Measurements from ENCODE around the gene TWSG1. TPM values are rescaled to one million over a fixed set of nuclear protein-coding genes. Genes with fewer than 3 reads are reported as not detected.
A peak's percentile ranks its signal among the peaks of the same experiment; 100 is the strongest.

Gene TWSG1
- total RNA-seq, 1 donor from 2014 or later: 37.6 TPM

DNA sequence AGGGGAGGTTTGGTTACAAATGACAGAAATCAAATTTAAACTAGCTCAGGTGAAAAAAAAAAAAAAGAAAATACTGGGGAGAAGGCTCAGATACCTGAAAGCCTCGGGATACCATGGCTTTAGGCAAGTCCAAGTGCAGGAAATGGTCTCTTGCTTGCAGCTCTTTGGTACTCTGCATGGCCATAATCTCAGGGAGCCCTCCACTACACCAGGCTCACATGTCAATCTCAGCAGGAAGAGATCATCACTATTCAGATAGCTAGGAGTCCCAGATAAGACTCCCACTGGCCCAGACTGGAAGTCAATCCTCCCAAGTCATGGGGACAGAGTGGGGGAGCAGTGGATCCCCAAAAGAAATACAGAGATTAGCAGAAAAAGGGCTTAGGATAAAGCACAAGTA lies 75.9 kb downstream of the TWSG1 start:
- H3K27me3 ChIP-seq: no peaks in the 10 kb centered on the region
- intact Hi-C loops (cut with DNase I): no loop called here
- no peaks in the 10 kb centered on the region for H3K4me1 ChIP-seq
- no peaks in the 10 kb centered on the region for H3K9me3 ChIP-seq
- DNase-seq (no peak), ATAC-seq (no peak)
- no peaks in the 10 kb centered on the region for H3K36me3 ChIP-seq
- H3K27ac ChIP-seq: no peak overlapping the region
- TF ChIP-seq, protein P1, sequence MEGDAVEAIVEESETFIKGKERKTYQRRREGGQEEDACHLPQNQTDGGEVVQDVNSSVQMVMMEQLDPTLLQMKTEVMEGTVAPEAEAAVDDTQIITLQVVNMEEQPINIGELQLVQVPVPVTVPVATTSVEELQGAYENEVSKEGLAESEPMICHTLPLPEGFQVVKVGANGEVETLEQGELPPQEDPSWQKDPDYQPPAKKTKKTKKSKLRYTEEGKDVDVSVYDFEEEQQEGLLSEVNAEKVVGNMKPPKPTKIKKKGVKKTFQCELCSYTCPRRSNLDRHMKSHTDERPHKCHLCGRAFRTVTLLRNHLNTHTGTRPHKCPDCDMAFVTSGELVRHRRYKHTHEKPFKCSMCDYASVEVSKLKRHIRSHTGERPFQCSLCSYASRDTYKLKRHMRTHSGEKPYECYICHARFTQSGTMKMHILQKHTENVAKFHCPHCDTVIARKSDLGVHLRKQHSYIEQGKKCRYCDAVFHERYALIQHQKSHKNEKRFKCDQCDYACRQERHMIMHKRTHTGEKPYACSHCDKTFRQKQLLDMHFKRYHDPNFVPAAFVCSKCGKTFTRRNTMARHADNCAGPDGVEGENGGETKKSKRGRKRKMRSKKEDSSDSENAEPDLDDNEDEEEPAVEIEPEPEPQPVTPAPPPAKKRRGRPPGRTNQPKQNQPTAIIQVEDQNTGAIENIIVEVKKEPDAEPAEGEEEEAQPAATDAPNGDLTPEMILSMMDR (IDR thresholded peaks at IDR 0.05): no peak
- H3K4me3 ChIP-seq: no peak overlapping the region

DNA sequence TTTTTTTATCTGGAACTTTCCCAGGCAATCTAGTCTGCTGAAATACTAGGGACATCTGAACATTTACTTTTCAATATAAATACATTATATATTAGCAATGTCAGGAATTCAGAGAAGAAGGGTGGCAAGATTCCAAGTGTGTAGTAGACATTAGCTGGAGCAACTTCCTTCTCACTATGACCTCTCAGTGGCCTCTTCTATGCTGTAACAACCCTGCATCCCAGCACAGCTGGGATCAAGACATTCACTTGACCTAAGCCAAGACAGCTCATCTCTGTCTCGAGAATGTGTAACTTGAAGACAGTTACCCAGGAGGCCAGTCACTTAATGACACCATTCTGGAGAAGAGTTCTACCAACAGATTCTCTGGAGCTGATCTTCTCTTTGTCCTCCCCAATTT lies 79.0 kb downstream of the TWSG1 start:
- no peak for DNase-seq
- intact Hi-C loops (cut with DNase I): no loop called here
- TF ChIP-seq, protein P1 (IDR thresholded peaks at IDR 0.05): no peak
- peak; percentile 55 for ATAC-seq
- no peaks in the 10 kb centered on the region for H3K27me3 ChIP-seq
- H3K36me3 ChIP-seq: no peaks in the 10 kb centered on the region
- H3K27ac ChIP-seq: no peak overlapping the region
- H3K4me1 ChIP-seq: peaks cover 7% of the 10 kb centered on the region
- H3K4me3 ChIP-seq: no peak overlapping the region
- H3K9me3 ChIP-seq: no peaks in the 10 kb centered on the region

DNA sequence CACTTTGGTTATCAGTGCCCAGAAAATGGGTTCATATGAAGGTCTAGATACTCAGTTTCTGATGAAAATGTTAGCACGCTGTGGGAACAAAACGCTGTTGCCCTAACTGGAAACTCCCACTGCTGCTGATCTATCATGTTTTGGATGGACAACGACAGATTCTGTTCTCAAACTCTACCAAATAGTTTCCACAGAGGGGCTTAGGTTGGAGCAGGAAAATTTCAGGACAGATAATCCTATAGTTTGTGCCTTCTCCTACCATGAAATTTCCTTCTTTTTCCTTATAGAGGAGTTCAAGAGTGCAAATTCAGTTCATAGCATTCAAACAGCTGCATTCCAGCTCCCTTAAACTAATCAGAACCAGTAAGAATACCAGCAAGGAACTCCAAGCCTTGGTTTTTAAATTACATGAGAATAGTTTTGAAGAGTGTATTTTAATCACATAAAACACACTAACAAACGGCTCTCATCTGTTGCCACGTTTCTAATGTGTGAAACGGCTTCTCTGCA lies 82.0 kb downstream of the TWSG1 start:
- TF ChIP-seq, protein P1 (IDR thresholded peaks at IDR 0.05): no peak
- intact Hi-C loops (cut with DNase I): no loop called here
- Histone ChIP-seq H3K4me3 (no peak overlapping the region), H3K9me3 (no peaks in the 10 kb centered on the region), H3K27me3 (no peaks in the 10 kb centered on the region), H3K36me3 (no peaks in the 10 kb centered on the region), H3K27ac (no peak overlapping the region), H3K4me1 (peaks cover 7% of the 10 kb centered on the region)
- no peak for ATAC-seq
- no peak for DNase-seq

DNA sequence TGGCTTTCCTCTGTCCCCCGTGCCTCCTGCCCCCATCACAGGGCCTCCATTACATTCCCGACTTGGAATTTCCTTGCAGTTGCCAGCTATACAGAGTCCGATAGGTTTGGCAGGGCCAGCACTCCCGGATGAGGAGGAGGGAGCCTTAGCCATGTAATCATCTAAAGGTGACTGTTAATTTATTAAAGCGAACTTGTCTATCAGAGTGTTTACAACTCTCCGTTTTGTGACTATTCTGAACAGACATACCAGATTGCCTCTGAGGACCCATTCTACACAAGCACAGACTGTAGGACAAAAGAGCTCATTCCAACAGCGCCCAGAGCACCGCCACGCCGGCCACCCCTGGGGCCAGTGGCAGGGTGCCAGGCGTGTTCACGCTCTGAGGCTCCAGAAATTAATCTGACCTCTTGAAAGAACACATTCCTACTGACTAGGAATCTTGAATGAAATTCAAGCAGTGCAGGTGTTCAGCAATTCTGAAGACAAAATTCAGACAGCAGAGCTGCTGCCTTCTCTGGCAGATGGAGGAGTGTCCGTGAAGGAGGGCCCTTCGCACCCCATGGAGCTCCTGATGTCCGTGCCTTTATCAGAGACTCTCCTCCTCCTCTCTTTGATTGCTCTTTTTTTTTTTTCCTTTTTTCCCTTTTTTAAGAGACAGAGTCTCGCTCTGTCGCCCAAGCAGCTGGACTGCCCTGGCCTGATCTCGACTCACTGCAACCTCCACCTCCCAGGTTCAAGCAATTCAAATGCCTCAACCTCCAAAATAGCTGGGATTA lies 82.7 kb downstream of the TWSG1 start:
- ATAC-seq: peak; percentile 79
- intact Hi-C loops (cut with DNase I): no loop called here
- Histone ChIP-seq H3K4me1 (peaks cover 7% of the 10 kb centered on the region), H3K9me3 (no peaks in the 10 kb centered on the region), H3K4me3 (no peak overlapping the region), H3K36me3 (no peaks in the 10 kb centered on the region), H3K27me3 (no peaks in the 10 kb centered on the region), H3K27ac (no peak overlapping the region)
- DNase-seq: no peak
- TF ChIP-seq, protein P1 (IDR thresholded peaks at IDR 0.05): no peak

DNA sequence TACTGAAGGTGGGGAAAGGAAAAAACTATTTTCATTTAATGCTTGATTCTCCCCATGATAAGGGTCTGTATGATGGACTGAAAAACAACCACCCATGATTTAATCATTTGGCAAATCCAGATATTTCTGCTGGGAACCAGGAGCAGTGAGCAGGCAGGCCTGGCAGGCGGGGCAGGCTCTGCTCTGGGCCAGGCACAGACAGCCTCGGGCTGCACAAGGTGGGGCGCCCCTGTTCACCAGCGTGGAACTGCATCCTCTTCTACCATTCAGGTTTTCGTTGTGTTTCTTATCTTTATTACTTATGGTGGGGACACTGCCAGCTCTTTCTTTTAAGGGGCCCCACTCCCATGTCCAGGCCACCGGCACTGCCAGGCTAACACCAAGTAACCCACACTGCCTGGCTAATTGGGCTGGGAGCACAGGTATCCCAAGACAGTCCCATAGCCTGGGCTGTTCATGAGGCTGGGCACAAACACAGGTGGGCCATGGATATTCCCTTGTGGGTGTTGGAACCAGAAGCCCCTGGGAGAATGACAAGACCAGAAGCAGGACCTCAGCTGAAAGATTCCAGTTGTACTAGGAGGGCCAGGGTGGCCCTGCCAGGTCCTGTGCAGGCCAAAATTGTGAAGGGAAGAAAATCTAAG lies 83.6 kb downstream of the TWSG1 start:
- no peak overlapping the region for H3K27ac ChIP-seq
- H3K27me3 ChIP-seq: no peaks in the 10 kb centered on the region
- H3K36me3 ChIP-seq: no peaks in the 10 kb centered on the region
- ATAC-seq (no peak), DNase-seq (no peak)
- no peak overlapping the region for H3K4me3 ChIP-seq
- peaks cover 7% of the 10 kb centered on the region for H3K4me1 ChIP-seq
- TF ChIP-seq, protein P1 (IDR thresholded peaks at IDR 0.05): no peak
- intact Hi-C loops (cut with DNase I): no loop called here
- no peaks in the 10 kb centered on the region for H3K9me3 ChIP-seq
